OCI-LY1 (cell line): Measurements from ENCODE around the gene NATD1.
"Not testable (repeated sequence)": the region's sequence is repeated elsewhere in the genome, so short reads cannot be mapped to it uniquely, and the experiment has no call there.

ENCODE experiments used
- H2AFZ ChIP-seq: fragments of 200-600 bp; sonication (generic), shearing (Covaris generic); 2 replicates; pipeline ENCODE4 v1.6.0; 2014; ENCODE audit warnings: antibody characterized with exemption, mild to moderate bottlenecking, low read length
- H3F3A ChIP-seq: fragments of 200-600 bp; sonication (generic), shearing (Covaris generic); 2 replicates; pipeline ENCODE4 v1.6.0; 2014; ENCODE audit warnings: mild to moderate bottlenecking, antibody characterized with exemption, low read length, moderate library complexity; ENCODE audit not compliant: insufficient read depth
- H3K27ac ChIP-seq: fragments of 200-600 bp; sonication (generic); 2 replicates; pipeline ENCODE4 v1.5.1; 2014; ENCODE audit warnings: low read length, mixed run types, mild to moderate bottlenecking, low read depth; ENCODE audit not compliant: poor library complexity, severe bottlenecking
- H3K27me3 ChIP-seq: fragments of 200-600 bp; sonication (generic); 2 replicates; pipeline ENCODE4 v1.6.0; 2014; ENCODE audit warnings: antibody characterized with exemption, mild to moderate bottlenecking, low read length, moderate library complexity; ENCODE audit not compliant: insufficient read depth
- H3K36me3 ChIP-seq: fragments of 200-600 bp; sonication (generic); 2 replicates; pipeline ENCODE4 v1.6.1; 2014; ENCODE audit warnings: mild to moderate bottlenecking, antibody characterized with exemption, low read length, moderate library complexity, mixed read lengths; ENCODE audit not compliant: insufficient read depth
- H3K4me1 ChIP-seq: fragments of 200-600 bp; sonication (generic); 2 replicates; pipeline ENCODE4 v1.5.1; 2014; ENCODE audit warnings: mild to moderate bottlenecking, low read length, moderate library complexity; ENCODE audit not compliant: insufficient read depth, severe bottlenecking
- H3K4me2 ChIP-seq: fragments of 200-600 bp; sonication (generic), shearing (Covaris generic); 2 replicates; pipeline ENCODE4 v1.6.1; 2014; ENCODE audit warnings: low read length
- H3K4me3 ChIP-seq: fragments of 200-600 bp; sonication (generic); 2 replicates; pipeline ENCODE4 v1.5.1; 2014; ENCODE audit warnings: low read length, low read depth, mild to moderate bottlenecking, mixed read lengths; ENCODE audit not compliant: poor library complexity, severe bottlenecking
- H3K79me2 ChIP-seq: fragments of 200-600 bp; shearing (Covaris generic); 2 replicates; pipeline ENCODE4 v1.6.1; 2016; ENCODE audit warnings: mixed run types, low read length, mixed read lengths; ENCODE audit not compliant: insufficient read depth
- H3K9ac ChIP-seq: fragments of 200-600 bp; sonication (generic), shearing (Covaris generic); 2 replicates; pipeline ENCODE4 v1.6.1; 2014; ENCODE audit warnings: mild to moderate bottlenecking, low read length, mixed read lengths
- H3K9me2 ChIP-seq: fragments of 200-600 bp; sonication (generic), shearing (Covaris generic); 2 replicates; pipeline ENCODE4 v1.6.1; 2014; ENCODE audit warnings: low read depth, mild to moderate bottlenecking, low read length, mixed read lengths
- H3K9me3 ChIP-seq: fragments of 200-600 bp; shearing (Covaris generic); 2 replicates; pipeline ENCODE4 v1.6.1; 2014; ENCODE audit warnings: low read length, mixed read lengths
- H4K20me1 ChIP-seq: fragments of 200-600 bp; sonication (generic), shearing (Covaris generic); 2 replicates; pipeline ENCODE4 v1.6.0; 2016; ENCODE audit warnings: mild to moderate bottlenecking, low read length; ENCODE audit not compliant: insufficient read depth
- CTCF ChIP-seq: fragments of 200-600 bp; sonication (generic), shearing (Covaris generic); IDR thresholded peaks from 2 replicates; pipeline ENCODE4 v1.5.1; 2017; ENCODE audit warnings: mild to moderate bottlenecking, antibody characterized with exemption, low read length, moderate library complexity, mixed read lengths
- EZH2 ChIP-seq: fragments of 200-600 bp; sonication (generic), shearing (Covaris generic); IDR thresholded peaks from 2 replicates; pipeline ENCODE4 v1.8.0; 2017; ENCODE audit warnings: borderline replicate concordance, mixed run types, mild to moderate bottlenecking, antibody characterized with exemption, low read length, moderate library complexity, mixed read lengths

NATD1 gene

GRCh38 chr17:21194226-21194625 is 59.0 kb downstream of the NATD1 start:
- Histone ChIP-seq H3K27me3 (no peaks in the 10 kb centered on the region), H3K27ac (peak overlapping the region; percentile 79), H3K9me2 (no peaks in the 10 kb centered on the region), H3K79me2 (no peaks in the 10 kb centered on the region), H2AFZ (no peak overlapping the region), H3F3A (no peaks in the 10 kb centered on the region), H3K9ac (peak overlapping the region; percentile 2; the same call in 1 of the 2 replicates), H3K9me3 (no peaks in the 10 kb centered on the region), H3K4me2 (peak overlapping the region; percentile 40), H3K4me1 (peaks cover 34% of the 10 kb centered on the region), H4K20me1 (no peaks in the 10 kb centered on the region), H3K36me3 (peaks cover 24% of the 10 kb centered on the region), H3K4me3 (no peak overlapping the region)
- no peak for TF ChIP-seq EZH2
- TF ChIP-seq CTCF, result no peak

GRCh38 chr17:21193031-21193430 is 60.2 kb downstream of the NATD1 start:
- Histone ChIP-seq H3K4me2 (no peak overlapping the region), H3K9ac (no peak overlapping the region), H3K4me1 (peaks cover 32% of the 10 kb centered on the region), H3F3A (no peaks in the 10 kb centered on the region), H2AFZ (no peak overlapping the region), H3K27me3 (no peaks in the 10 kb centered on the region), H3K79me2 (no peaks in the 10 kb centered on the region), H3K4me3 (no peak overlapping the region), H3K9me2 (no peaks in the 10 kb centered on the region), H3K9me3 (no peaks in the 10 kb centered on the region), H4K20me1 (no peaks in the 10 kb centered on the region), H3K36me3 (peaks cover 16% of the 10 kb centered on the region), H3K27ac (peak overlapping the region; percentile 79)
- TF ChIP-seq CTCF, result no peak
- no peak for TF ChIP-seq EZH2

- not testable (repeated sequence) for H3K4me3 ChIP-seq, H3F3A ChIP-seq, H2AFZ ChIP-seq, H3K27me3 ChIP-seq, H3K9ac ChIP-seq, H3K9me3 ChIP-seq, H4K20me1 ChIP-seq, H3K79me2 ChIP-seq, H3K9me2 ChIP-seq, H3K4me2 ChIP-seq
- Histone ChIP-seq H3K4me1 (peaks cover 32% of the 10 kb centered on the region), H3K36me3 (peaks cover 10% of the 10 kb centered on the region), H3K27ac (peak overlapping the region; percentile 79)
Observed at GRCh38 chr17:21192414-21192813, 60.8 kb downstream of the NATD1 start.

- Histone ChIP-seq H3K36me3 (peaks cover 3% of the 10 kb centered on the region; the same call in 1 of the 2 replicates), H3K9ac (no peak overlapping the region), H3K4me1 (peaks cover 32% of the 10 kb centered on the region), H3K9me2 (no peaks in the 10 kb centered on the region), H4K20me1 (no peaks in the 10 kb centered on the region), H3K79me2 (no peaks in the 10 kb centered on the region), H3K27me3 (no peaks in the 10 kb centered on the region), H3K27ac (no peak overlapping the region), H3K4me3 (no peak overlapping the region), H3F3A (no peaks in the 10 kb centered on the region), H2AFZ (no peak overlapping the region), H3K9me3 (no peaks in the 10 kb centered on the region), H3K4me2 (no peak overlapping the region)
- no peak for TF ChIP-seq EZH2
- no peak for TF ChIP-seq CTCF
Observed at GRCh38 chr17:21191698-21192097, 61.5 kb downstream of the NATD1 start.
